GM18498 (cell line): ENCODE data around the gene NPAS3.

Experiments
- ATAC-seq: cut with Tn5 transposase; IDR thresholded peaks from one replicate; pipeline ENCODE4 v1.9.1; 2021; ENCODE audit warnings: mild to moderate bottlenecking, moderate library complexity; ENCODE audit not compliant: unreplicated experiment

Gene NPAS3

GRCh38 chr14:33655421-33655820 is 716.7 kb downstream of the NPAS3 start:
- no peak for ATAC-seq

- no peak for ATAC-seq
These were observed 718.8 kb downstream of the NPAS3 start for GRCh38 chr14:33657476-33657875.

GRCh38 chr14:33660248-33660647 is 721.6 kb downstream of the NPAS3 start:
- no peak for ATAC-seq

- ATAC-seq = no peak
These were observed 722.4 kb downstream of the NPAS3 start for GRCh38 chr14:33661101-33661500.

- ATAC-seq = no peak
These were observed 729.4 kb downstream of the NPAS3 start for GRCh38 chr14:33668066-33668465.

- ATAC-seq = no peak
These were observed 730.4 kb downstream of the NPAS3 start for GRCh38 chr14:33669111-33669510.

- ATAC-seq = no peak
These were observed 731.6 kb downstream of the NPAS3 start for GRCh38 chr14:33670235-33670634.

GRCh38 chr14:33671556-33671955 is 732.9 kb downstream of the NPAS3 start:
- no peak for ATAC-seq

- ATAC-seq = no peak
These were observed 736.2 kb downstream of the NPAS3 start for GRCh38 chr14:33674927-33675326.

- no peak for ATAC-seq
These were observed 736.9 kb downstream of the NPAS3 start for GRCh38 chr14:33675415-33676130.

GRCh38 chr14:33676135-33676566 is 737.5 kb downstream of the NPAS3 start:
- ATAC-seq = no peak

- no peak for ATAC-seq
These were observed 738.2 kb downstream of the NPAS3 start for GRCh38 chr14:33676891-33677290.

GRCh38 chr14:33678005-33678404 is 739.3 kb downstream of the NPAS3 start:
- ATAC-seq = no peak

- no peak for ATAC-seq
These were observed 740.3 kb downstream of the NPAS3 start for GRCh38 chr14:33679025-33679424.

- no peak for ATAC-seq
These were observed 741.0 kb downstream of the NPAS3 start for GRCh38 chr14:33679461-33680225.

GRCh38 chr14:33680873-33681272 is 742.2 kb downstream of the NPAS3 start:
- ATAC-seq = no peak

GRCh38 chr14:33682760-33683159 is 744.1 kb downstream of the NPAS3 start:
- ATAC-seq = no peak

- no peak for ATAC-seq
These were observed 746.3 kb downstream of the NPAS3 start for GRCh38 chr14:33685026-33685425.

- ATAC-seq = no peak
These were observed 747.0 kb downstream of the NPAS3 start for GRCh38 chr14:33685698-33686097.

- ATAC-seq = no peak
These were observed 747.5 kb downstream of the NPAS3 start for GRCh38 chr14:33686218-33686617.

GRCh38 chr14:33686856-33687255 is 748.2 kb downstream of the NPAS3 start:
- ATAC-seq = no peak

GRCh38 chr14:33689680-33690079 is 751.0 kb downstream of the NPAS3 start:
- ATAC-seq = no peak
